GM18907 (cell line): ENCODE data around the gene CDK8.
A peak's percentile ranks its signal among the peaks of the same experiment; 100 is the strongest.

ENCODE experiments used
- ATAC-seq: cut with Tn5 transposase; IDR thresholded peaks from one replicate; pipeline ENCODE4 v1.9.1; 2021; ENCODE audit warnings: mild to moderate bottlenecking, moderate library complexity; ENCODE audit not compliant: unreplicated experiment

CDK8 gene

DNA sequence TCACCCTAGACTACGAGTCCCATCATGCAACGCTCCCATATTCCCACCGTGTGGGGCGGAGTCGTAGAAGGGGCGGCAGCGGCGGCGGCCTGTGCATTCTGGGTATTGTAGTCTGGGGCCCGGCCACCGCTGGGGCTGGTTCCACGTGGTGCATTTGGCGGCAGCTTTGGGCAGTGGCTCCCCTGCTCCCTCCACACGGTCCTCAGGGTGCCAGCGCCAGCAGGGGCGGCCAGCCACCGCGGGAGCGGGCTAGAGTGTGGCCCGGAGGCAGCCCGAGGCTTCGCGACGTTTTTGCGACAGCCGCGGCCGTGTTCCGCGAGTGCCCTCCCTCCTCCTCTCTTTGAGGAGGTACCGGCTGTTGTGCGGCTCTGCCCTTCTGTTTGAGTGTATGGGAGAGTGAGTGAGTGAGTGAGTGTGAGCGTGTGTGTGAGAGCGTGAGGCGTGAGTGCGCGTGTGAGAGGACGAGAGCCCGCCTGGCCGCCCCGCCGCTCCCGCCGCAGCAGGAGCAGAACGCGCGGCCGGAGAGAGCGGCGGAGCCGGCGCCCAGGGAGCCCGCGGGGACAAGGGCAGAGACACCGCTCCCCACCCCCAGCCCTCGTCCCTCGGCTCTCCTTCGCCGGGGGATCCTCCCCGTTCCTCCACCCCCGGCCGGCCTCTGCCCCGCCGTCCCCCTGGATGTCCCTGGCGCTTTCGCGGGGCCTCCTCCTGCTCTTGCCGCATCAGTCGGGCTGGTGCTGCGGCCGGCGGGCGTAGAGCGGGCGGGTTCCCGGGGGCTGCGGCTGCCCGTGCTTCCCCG lies at the start of gene CDK8:
CDK8 (plus strand) TSS at position 343 of the 796 bp plus-strand sequence. CDS start 513 bp downstream, outside the sequence.
- ATAC-seq, result peak; percentile 92

GRCh38 chr13:26208287-26208686 lies 45.6 kb upstream of the CDK8 start:
- ATAC-seq, result no peak

DNA sequence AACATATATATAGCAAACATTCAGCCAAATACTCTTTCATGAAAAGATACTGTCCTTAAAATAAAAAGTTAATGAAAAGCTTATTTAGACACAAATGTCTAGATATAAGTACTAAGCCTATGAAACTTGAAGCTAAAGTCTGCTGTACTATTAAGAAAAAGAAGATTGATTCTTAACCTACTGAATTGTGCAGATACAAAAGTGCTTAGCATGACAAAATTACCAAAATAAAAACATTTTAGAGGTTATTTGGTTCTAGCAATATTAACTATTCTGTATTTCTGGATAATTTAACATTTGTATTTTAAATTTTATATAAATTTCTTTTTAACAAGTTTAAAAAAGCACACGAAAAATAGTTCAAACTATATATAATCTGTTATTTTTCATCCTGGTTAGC lies 40.6 kb upstream of the CDK8 start:
- no peak for ATAC-seq

- no peak for ATAC-seq
These were observed 39.9 kb upstream of the CDK8 start for GRCh38 chr13:26213982-26214381.

- no peak for ATAC-seq
These were observed 37.9 kb upstream of the CDK8 start for GRCh38 chr13:26216042-26216441.

DNA sequence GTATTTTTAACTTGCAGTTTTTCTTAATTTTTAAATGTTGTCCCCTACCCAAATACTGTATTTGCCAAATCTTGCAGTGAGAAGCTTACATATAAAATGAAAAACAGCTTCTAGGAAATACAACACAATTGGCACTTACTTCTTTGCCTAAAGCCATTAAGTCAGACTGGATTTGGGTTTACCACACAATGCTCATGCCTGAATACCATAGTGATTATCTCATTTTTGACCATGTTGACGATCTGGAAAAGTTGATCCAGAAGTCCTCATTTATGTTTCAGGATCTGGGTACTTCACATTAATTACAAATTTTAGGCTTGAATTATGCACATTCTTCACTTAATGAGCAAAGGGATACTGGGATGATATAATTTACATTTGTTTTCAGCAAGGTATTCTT lies 34.2 kb upstream of the CDK8 start:
- no peak for ATAC-seq

- ATAC-seq, result no peak
These were observed 33.4 kb upstream of the CDK8 start for GRCh38 chr13:26220575-26220974.

DNA sequence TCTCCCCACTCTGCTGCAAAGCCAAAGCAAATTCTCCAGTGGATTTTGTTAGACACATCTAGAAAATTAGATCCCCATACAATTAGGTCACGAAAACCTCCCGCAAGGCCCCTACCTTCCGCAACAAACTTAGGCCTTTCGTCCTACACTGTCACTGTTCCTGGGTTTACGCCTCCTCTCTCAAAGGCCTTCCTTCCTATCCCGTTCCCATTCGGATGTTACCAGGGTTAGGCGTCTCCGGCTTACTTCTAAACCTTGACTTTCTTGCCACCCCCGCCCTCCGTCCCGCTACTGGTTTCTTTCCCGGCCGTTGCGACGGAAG lies 32.6 kb upstream of the CDK8 start:
- ATAC-seq, result peak; percentile 29

DNA sequence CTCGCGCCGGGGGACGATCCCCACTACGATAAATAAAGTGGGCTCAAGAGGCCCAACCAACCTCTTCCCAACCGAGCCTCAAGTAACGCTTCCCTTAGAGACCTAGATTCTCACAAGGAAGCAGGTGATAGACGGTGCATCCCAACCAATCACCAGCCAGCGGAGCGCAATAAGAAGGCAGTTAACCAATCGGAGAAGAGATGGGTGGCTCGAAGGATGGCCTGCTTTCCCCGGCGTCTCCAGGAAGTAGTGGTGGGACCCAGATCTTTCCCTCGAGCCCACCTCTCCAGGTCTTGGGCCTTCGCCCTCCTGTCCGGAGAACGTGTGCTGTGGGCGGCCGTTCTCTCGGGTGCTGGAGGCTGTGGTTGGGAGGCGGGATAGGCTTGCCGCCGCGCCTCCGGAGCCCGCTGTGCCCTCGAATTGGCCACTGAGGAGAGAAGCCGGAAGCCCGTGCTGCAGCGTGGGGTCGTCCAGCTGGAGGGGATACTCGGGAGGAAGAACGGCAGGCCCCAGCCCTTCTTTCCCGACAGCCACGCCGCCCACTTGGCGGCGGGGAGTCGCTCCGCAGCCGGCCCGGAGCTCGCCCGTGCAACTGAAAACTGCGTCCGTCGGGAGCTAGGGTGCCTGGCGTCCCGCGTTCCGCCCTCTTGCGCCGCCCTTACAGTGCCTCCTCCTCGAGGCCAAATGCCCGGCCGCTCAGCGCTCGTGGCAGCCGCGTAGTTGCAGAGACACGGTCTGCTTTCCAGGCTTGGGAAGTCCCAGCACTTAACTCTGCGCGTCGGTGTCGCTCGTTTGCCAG lies 32.0 kb upstream of the CDK8 start, which contains the start of gene RNF6:
RNF6 (minus strand) TSS at position 594 of the 799 bp plus-strand sequence. CDS start 2,665 bp downstream, outside the sequence.
- peak; percentile 98 for ATAC-seq

- peak; percentile 61 for ATAC-seq
These were observed 31.3 kb upstream of the CDK8 start for GRCh38 chr13:26222520-26223046.

- no peak for ATAC-seq
These were observed 27.9 kb upstream of the CDK8 start for GRCh38 chr13:26225896-26226617.

GRCh38 chr13:26227166-26227971 lies 26.6 kb upstream of the CDK8 start:
- ATAC-seq, result no peak

DNA sequence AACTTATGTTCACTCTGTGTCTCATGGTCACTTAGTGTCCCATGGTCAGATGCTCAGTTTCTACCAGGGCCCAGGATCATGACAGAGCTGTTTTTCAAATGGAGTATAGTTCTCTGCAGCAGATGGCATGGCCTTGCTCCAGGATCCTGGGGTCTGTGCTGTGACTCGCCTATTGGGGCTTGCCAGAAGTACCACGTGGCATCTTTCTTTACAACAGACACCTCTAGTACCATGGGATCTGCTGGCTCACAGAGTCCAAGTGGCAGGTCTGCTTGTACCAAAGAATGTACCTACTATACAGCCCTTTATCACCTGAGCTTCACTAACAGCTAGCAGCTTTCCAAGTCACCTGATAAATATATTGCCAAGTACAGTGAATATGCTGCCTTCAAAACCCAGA lies 25.8 kb upstream of the CDK8 start:
- no peak for ATAC-seq

DNA sequence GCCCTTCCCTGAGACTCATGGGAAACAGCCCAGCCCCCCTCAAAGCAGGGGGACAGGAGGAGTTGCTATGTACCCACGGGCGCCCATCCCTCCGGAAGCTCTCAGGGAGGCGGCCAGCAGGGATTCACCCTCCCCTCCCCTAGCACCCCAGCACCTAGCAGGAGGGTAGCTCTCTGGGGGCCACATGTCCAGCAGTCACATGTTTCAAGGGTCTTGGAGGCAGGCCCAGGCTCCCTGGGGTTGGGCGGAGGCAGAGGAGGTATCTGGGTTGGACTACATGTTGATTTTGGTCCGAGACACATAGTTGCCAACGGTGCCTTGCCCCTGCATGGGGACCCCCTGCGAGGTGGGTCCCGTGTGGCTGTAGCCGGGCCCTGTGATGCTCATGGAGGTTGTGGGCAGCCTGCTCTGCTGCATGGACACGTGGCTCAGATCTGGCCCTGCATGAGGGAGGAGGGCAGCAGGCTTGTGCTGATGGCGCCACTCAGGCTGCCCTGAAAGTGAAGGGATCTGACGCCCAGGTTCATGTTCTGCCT lies 24.8 kb upstream of the CDK8 start:
- no peak for ATAC-seq

DNA sequence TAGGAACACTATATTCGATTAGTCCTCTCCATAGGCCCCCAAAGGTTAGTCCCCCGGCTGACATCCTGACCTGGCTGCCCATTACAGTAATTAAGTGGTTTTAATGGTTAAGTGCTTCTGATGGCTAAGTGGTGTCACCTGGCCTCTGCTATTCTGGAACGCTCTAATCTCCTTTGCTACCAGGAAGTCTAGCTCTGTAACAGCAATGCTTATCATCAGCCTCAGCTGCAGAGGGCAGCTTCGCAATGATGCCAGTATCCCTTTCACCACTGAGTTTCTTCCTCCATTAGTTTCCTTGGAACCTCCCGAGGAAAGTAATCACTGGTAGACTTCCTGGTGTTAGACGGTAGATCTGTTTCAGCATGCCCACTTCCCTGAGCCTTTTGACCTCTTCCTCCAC lies 23.2 kb upstream of the CDK8 start:
- ATAC-seq, result no peak

- ATAC-seq, result no peak
These were observed 17.6 kb upstream of the CDK8 start for GRCh38 chr13:26236296-26236695.

- no peak for ATAC-seq
These were observed 7.8 kb upstream of the CDK8 start for GRCh38 chr13:26246154-26246553.

- ATAC-seq, result no peak
These were observed 6.9 kb upstream of the CDK8 start for GRCh38 chr13:26247011-26247410.

GRCh38 chr13:26247608-26248007 lies 6.3 kb upstream of the CDK8 start:
- no peak for ATAC-seq

- ATAC-seq, result no peak
These were observed 4.4 kb upstream of the CDK8 start for GRCh38 chr13:26249551-26249950.
